ENCODE measurements around the gene SRRT.

Gene SRRT

DNA sequence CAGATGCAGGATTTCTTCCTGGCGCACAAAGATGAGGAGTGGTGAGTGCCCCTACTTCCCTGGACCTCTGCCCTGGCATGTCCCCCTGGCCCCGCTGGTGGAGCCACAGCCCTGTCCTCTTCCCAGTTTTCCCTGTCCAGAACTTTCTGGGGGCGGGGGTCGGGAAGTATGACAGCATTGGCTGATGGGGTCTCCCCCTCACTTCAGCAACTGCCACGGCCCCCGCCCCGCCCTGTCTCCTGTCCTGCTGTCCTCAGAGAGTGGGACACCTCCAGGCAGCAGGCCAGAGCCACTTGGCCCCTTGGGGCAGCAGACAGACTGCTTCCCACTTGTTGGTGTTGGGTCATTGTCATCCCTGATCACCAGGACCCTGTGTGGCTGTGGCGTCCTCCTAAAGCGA, 7.3 kb downstream of the SRRT start:
- DNase-seq = no peak

DNA sequence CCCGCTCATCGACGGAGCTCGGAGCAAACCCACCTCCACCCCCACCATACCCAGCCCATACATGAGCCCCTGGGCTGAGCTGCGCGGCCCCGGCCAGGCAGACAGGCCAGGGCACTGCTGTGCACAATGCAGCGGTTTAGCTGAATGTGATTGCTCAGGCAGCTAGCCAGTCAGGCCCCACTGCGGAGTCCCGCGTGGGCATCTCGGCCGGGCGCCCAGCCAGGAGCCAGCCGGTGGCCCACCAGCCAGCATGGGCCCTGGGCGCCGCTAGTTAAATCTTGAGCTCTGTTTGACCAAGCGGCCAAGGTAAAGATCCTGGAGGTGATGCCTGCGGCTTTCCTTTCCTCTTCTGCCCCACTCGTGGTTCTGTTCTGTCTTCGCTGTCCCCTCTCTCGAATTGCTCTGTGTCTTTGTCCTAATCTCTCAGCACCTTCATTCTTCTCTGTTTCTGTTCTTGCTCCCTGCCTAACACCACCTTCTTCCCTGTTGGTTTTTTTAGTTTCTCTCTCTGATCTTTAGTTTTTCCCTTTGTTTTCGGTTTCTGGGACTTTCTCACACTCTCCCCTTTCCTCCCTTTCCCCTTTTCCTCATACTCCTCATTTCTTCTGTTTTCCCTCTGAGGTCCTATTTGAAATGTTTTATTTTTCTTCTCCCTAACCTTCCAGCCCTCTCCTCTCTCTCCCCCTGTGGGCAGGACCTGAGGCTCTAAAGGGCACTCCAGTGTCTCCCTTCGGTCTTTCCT, 8.1 kb downstream of the SRRT start:
- no peak for DNase-seq

GRCh38 chr7:100884736-100885439, 10.0 kb downstream of the SRRT start:
- DNase-seq = no peak

GRCh38 chr7:100885440-100886141, 10.7 kb downstream of the SRRT start:
- no peak for DNase-seq

GRCh38 chr7:100886142-100886935, 11.4 kb downstream of the SRRT start:
- DNase-seq = no peak

- no peak for DNase-seq
Measured at GRCh38 chr7:100886936-100887515, 12.1 kb downstream of the SRRT start.

DNA sequence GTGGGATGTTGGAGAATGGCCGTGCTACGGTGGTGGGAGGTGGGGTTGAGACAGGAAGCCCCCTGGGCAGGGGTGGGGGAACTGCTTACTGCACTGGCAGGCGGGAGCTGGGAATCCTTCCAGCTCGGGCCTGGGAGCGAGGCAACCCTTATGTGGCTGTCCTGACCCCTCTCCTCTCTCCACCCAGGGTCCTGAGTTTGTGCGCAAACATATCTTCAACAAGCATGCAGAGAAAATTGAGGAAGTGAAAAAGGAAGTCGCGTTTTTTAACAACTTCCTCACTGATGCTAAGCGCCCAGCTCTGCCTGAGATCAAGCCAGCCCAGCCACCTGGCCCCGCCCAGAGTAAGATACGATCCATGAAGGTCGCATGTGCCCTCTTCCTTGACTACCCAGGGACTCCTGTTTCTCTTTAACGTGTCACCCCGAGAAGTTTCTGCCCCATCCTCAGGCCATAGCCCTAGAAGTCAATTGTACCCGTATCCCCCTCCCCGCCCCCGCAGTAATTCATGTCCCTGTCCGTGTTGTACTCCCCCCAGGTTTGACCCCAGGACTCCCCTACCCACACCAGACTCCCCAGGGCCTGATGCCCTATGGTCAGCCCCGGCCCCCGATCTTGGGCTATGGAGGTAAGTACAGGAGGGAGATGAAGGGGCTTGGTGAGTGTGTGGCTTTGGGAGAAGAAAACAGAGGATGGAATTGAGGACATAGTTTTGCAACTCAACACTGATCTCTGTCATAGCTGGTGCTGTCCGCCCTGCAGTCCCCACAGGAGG, 12.8 kb downstream of the SRRT start:
- DNase-seq = peak; percentile 95

DNA sequence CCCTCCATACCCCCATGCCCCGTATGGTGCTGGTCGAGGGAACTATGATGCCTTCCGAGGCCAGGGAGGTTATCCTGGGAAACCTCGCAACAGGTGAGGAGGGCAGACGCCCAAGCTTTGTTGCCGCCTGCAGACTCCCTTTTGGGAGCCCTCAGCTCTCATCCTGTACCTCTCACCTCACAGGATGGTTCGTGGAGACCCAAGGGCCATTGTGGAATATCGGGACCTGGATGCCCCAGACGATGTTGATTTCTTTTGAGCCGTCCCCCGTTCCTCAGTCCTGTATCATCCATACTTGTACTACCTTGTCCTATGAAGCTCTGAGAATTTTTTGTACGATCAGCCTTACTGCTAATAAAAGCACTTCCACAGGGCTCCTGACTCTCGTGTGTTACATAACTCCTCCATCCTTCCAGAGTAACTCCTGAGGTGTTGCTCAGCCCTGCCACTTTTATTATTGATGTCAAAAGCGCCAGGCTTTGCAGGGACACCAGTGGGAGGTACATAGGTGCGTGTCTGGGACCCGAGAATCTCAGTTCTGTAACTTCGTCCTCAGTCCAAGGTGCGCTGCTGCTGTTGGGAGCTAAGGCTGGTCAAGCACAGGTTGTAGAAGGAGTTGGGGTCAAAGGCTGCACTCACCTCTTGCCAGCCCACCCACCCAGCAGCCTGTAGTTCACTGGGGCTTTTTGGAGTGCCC, 13.5 kb downstream of the SRRT start:
- peak; percentile 58 for DNase-seq

DNA sequence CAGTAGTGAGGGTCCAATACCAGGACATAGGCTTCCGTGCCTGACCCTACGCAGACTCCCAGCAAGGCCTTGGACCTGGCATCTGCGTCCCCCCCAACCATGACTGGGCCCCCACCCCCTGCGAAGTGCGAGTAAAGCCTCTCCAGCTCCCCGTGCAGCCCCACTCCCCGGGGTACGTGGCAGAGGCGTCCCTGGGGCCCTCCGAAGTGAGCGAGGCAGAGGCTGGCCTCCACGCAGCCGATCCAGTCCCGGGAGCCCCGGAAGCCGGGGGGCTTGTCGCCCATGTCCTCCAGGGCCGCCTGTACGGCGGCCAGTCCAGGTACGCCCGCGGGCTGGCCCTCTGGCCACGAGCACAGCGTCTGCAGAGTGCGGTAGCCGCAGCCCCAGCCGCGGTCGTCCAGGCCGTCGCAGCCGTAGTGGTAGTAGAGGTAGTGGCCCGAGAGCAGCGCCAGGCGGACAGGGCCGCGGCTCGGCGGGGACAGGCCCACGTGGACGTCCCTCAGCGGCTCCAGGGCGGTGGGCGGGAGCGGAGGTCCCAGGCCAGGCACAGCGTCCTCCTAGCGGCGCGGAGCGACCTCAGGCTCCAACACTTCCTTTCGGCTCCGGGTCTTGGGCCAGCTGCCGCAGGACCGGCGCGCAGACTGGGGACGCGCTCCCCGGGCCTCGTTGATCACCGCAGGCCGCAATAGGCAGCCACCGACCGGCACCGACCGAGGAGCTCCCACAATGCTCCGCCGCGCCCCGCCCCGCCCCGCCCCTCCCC, 14.3 kb downstream of the SRRT start, which contains the start of gene UFSP1:
Gene UFSP1, minus strand, starts transcription at position 728 of the 763 bp plus-strand sequence. Its CDS starts 444 bp downstream, at position 284.
- peak; percentile 58 for DNase-seq

DNA sequence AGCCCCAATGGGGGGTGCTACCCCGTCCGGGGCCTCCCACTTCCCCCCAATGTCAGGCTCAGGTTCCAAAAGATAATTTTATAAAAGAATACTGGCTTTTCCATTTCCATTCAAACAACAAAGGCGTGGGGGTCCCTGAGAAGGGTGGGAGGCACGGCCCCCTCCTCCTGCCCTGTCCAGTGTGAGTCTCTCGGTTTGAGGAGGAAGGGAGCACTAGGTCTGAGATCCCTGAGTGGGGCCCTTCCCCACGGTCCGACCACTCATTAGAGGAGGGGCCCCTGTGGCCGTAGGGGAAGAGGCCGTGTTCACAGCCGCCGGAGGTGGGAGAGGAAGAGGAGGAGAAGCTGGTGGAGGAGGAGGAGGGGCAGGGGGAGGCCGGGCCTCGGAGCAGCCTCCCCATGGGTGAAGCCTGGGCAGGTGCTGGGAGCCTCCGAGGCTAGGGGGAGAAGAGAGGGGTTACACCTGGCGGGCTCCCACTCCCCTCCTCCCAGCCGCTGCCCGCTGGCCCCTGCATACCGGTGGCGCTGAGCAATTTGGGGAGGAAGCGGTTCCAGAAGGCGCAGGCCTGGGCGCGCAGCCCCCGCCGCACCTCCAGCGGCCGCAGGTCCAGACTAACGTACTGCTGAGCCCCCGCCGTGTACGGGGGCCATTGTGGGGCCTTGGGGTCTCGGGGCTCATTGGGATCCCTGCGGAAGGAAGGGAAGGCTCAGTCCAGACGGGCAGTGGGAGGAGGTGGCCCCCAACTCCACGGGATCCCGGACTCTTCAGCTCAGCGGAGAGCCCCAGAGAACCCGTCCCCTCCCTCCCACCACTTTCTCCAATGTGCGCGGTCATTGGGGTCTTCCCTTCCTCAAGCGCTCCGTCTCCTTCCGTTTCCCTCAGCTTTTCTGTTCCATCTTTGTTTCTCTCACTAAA, 16.0 kb downstream of the SRRT start:
- peak; percentile 70 for DNase-seq

GRCh38 chr7:100891568-100892247, 16.8 kb downstream of the SRRT start:
- no peak for DNase-seq

DNA sequence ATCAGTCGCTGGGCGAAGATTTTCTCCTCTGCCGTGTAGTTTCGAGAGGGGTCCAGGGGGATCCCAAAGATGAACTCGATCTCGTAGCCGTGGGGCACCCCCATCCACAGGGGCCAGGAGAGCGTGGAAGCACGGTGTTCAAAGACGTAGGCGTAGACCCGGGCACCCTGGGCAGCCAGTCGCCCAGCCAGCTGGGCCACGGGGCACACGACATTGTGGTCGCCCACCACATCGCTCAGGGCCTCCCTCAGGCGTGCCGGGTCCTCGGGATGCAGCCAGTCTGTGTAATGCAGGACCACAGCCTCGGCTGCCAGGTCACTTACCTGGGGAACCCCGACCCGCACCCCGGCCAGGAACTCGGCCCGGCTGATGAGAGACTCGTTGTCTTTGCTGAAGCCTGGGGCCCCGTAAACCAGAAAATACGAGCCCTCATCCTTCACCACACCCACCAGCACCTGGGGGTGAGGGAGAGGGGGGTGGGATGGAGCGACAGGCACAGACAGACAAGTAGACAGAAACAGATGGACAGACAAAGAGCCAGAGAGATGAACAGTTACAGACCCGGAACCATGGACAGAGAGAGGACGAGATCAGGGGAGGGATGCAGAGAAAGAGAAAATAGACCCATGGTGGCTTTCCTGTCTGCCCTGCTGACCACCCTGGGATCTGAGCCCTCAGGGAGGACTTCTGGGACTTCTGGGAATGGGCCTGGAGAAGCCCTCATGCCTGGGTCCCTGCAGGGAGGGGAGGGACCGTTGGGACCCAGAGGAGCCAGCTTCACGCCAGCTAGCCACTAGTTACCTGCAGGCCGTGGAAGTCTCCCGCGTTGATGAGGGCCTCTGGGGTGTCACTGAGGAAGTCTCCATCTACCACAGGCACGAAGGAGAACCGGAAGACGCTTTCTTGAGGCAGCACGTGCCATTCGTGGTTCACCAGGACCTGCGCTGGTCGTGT, 17.7 kb downstream of the SRRT start:
- no peak for DNase-seq

DNA sequence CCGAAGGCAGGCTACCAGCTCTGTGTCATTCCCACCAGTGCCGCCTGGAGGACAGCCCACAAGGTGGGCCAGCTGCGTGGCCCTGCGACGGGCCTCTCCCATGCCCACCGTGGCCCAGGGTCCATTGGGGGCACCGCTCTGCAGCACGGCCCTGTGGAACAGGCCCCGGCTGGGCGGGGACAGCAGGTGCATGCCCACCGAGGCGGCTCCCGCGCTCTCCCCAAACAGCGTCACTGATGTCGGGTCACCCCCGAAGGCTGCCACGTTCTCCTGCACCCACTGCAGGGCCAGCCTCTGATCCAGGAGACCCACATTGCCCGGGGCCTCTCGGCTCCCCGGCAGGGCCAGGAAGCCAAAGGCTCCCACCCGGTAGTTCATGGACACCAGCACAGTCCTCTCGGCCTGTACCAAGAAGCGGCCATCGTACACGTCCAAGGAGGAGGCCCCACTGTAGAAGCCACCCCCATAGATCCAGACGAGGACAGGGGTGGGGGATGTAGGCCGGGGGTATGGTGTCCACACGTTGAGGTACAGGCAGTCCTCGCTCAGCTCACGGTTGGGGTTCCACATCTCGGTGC, 18.5 kb downstream of the SRRT start:
- DNase-seq = no peak

- peak; percentile 55 for DNase-seq
Measured at GRCh38 chr7:100893910-100894721, 19.2 kb downstream of the SRRT start.

DNA sequence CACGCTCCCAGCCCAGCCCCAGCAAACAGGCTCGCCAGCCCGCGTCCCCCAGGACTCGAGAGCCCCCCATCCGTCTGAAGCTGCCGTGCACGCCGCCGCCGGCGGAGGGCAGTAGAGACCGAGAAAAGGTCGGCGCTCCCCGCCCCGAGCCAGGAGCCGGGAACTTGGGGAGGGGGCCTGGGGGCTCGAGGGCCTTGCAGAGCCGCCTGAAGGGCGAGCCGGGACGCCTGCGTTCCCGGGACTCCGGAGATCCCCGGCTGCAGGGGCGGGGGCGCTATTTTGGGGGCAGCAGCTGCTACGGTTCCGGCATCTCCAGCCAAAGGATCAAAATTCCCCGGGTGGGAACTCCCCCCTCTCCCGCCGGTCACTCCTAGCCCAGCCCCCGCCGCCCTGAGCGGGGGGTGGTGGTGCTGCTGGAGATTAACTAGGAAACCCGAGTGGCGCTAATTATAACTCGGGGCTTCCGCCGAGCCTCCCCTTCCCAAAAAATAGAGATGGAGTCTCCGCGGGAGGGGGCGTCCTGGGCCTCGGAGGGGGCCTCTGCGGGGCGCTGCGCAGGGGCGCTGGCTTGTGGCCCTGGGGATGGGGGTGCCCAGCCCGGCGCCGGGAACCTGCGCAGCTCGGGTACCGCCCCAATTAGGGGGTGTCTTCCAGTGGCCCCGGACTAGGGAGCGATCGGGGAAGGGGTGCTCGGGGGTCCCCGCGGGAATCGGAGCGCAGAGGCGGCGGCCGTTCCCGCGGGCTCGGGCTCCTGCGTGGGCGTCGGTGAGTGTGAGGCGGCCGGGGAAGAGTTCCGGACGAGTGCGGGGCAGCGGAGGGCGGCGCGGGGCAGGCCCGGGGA, 20.2 kb downstream of the SRRT start:
- DNase-seq = peak; percentile 72
